Naive thymus-derived CD8-positive, alpha-beta T cell (primary cell): ENCODE data around the gene ZDHHC19. TPM values are rescaled to one million over a fixed set of nuclear protein-coding genes. Genes with fewer than 3 reads are reported as not detected.
"Not testable (repeated sequence)": the region's sequence is repeated elsewhere in the genome, so short reads cannot be mapped to it uniquely, and the experiment has no call there.

ENCODE experiments used
- ATAC-seq, 2 donors: fragments of 150-1000 bp; cut with Tn5 transposase in 1 of 2; sonication (Bioruptor Pico), chemical (Tn5 transposase) in 1 of 2; 1 replicate in 1 of 2; 2 replicates in 1 of 2; pipeline ENCODE4 v1.10.0; 2021; ENCODE audit warnings: mild to moderate bottlenecking in 2 of 2, moderate library complexity in 2 of 2
- POLR2A ChIA-PET: fragments of 350-600 bp; sonication (Branson Sonifier 250); formaldehyde crosslinking; loops from one replicate; lab custom pipeline; 2021; ENCODE audit warnings: antibody characterized with exemption; lab: Charles Lee
- DNase-seq, 10 donors: peaks; one replicate each; pipeline versions ENCODE4 v3.0.0 to v3.0.0-alpha.2; 2020 to 2022
- H3K27ac Mint-ChIP-seq, 10 donors: one replicate each; pipeline ENCODE4 v1.8.0; 2020 to 2022; ENCODE audit warnings: mild to moderate bottlenecking in 10 of 10, mixed read lengths in 10 of 10, moderate library complexity in 4 of 10, inconsistent platforms in 1 of 10
- H3K27me3 Mint-ChIP-seq, 5 donors: one replicate each; pipeline ENCODE4 v1.8.0; 2021 to 2022; ENCODE audit warnings: mixed read lengths in 5 of 5
- H3K36me3 Mint-ChIP-seq, 3 donors: one replicate each; pipeline ENCODE4 v1.8.0; 2020 to 2022; ENCODE audit warnings: mixed read lengths in 3 of 3, mild to moderate bottlenecking in 2 of 3, inconsistent platforms in 1 of 3
- H3K4me1 Mint-ChIP-seq, 4 donors: one replicate each; pipeline ENCODE4 v1.8.0; 2021 to 2022; ENCODE audit warnings: mixed read lengths in 4 of 4
- H3K4me3 Mint-ChIP-seq, 10 donors: one replicate each; pipeline ENCODE4 v1.8.0; 2020 to 2022; ENCODE audit warnings: mild to moderate bottlenecking in 10 of 10, mixed read lengths in 10 of 10, moderate library complexity in 6 of 10, inconsistent platforms in 1 of 10
- H3K9me3 Mint-ChIP-seq, 9 donors: one replicate each; pipeline ENCODE4 v1.8.0; 2020 to 2022; ENCODE audit warnings: mixed read lengths in 9 of 9, mild to moderate bottlenecking in 3 of 9, inconsistent platforms in 1 of 9, moderate library complexity in 1 of 9
- polyA plus RNA-seq, 3 donors: library from polyadenylated mRNA; unstranded; fragments of 300-500 nt; fragmentation: Illumina TruSeq; gene quantifications; one replicate each; pipeline ENCODE4 v1.2.3, GENCODE V29; 2021
- total RNA-seq, 8 experiments: library from RNA in 2 of 8; stranded (reverse) in 2 of 8; gene quantifications; one replicate each; pipeline ENCODE4 v1.2.3 and lab custom pipeline; 2021 to 2026

ZDHHC19 gene
- total and polyA plus RNA-seq, 5 experiments from 2014 or later = 0.51 TPM; not detected in 4

- H3K27me3 Mint-ChIP-seq = no peaks in the 10 kb centered on the region
- POLR2A ChIA-PET = interaction anchor here (2.0 kb wide), 1 partner anchor 28 kb away, joined by 9 read pairs; no protein-coding TSS in a partner anchor
- peak overlapping the region in 7 of 10 donors; percentile 37 to 91 (median 76) for H3K27ac Mint-ChIP-seq
- peak overlapping the region; percentile 81 to 92 (median 84) for H3K4me3 Mint-ChIP-seq
- no peaks in the 10 kb centered on the region for H3K36me3 Mint-ChIP-seq
- H3K9me3 Mint-ChIP-seq = no peaks in the 10 kb centered on the region
- peak; percentile 70 to 81 for ATAC-seq
- H3K4me1 Mint-ChIP-seq = peaks cover 6 to 33% (median 10%) of the 10 kb centered on the region in 4 donors
- DNase-seq = peak; percentile 44 to 84 (median 56)
These were observed 3.2 kb downstream of the ZDHHC19 start for GRCh38 chr3:196207833-196208607.

- Mint-ChIP-seq H3K9me3 (no peaks in the 10 kb centered on the region), H3K36me3 (no peaks in the 10 kb centered on the region), H3K27ac (peak overlapping the region in 5 of 10 donors; percentile 62 to 85 (median 79)), H3K4me1 (peaks cover 6 to 39% (median 11%) of the 10 kb centered on the region in 4 donors), H3K27me3 (no peaks in the 10 kb centered on the region), H3K4me3 (peak overlapping the region; percentile 81 to 92 (median 84))
- POLR2A ChIA-PET = interaction anchor here (1.1 to 2.0 kb wide), 2 partner anchors 13 to 28 kb away, joined by 3 to 9 read pairs; no protein-coding TSS in a partner anchor
- ATAC-seq (peak; percentile 45 to 59), DNase-seq (peak in 6 of 10 donors; percentile 12 to 41 (median 26))
These were observed 3.9 kb downstream of the ZDHHC19 start for GRCh38 chr3:196207159-196207832.

- peak overlapping the region in 1 of 10 donors; percentile 60 for H3K4me3 Mint-ChIP-seq
- ATAC-seq, H3K9me3 Mint-ChIP-seq, H3K36me3 Mint-ChIP-seq, H3K27me3 Mint-ChIP-seq, DNase-seq: not testable (repeated sequence)
- peak overlapping the region in 2 of 10 donors; percentile 1 to 38 for H3K27ac Mint-ChIP-seq
- peaks cover 6 to 41% (median 11%) of the 10 kb centered on the region in 4 donors for H3K4me1 Mint-ChIP-seq
- POLR2A ChIA-PET = interaction anchor here (2.0 kb wide), 1 partner anchor 26 kb away, joined by 9 read pairs; no protein-coding TSS in a partner anchor
These were observed 5.6 kb downstream of the ZDHHC19 start for GRCh38 chr3:196205442-196206205.

DNA sequence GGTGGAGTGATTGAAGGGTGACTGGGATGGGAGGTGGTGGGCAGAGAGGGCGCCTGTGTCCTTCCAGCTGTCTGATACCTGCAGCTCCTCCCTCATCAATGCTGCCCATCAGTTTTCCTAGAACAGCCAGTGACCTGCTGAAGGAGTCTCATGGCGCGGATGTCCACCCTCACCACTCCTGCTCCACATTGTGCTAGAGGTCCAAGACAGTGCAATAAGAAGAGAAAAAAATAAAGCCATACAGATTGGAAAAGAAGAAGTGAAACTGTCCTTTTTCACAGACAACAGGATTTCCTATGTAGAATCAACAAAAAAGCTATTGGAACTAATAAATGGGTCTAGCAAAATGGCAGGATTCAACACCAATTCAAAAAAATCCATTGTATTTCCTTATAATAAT, 7.4 kb downstream of the ZDHHC19 start:
- Mint-ChIP-seq H3K9me3 (no peaks in the 10 kb centered on the region), H3K36me3 (no peaks in the 10 kb centered on the region), H3K4me1 (peaks cover 6 to 41% (median 11%) of the 10 kb centered on the region in 4 donors), H3K27me3 (no peaks in the 10 kb centered on the region), H3K4me3 (peak overlapping the region in 1 of 10 donors; percentile 30), H3K27ac (peak overlapping the region in 3 of 10 donors; percentile 3 to 71 (median 40))
- DNase-seq (no peak), ATAC-seq (no peak)
- POLR2A ChIA-PET = no interaction called here

GRCh38 chr3:196202516-196202970, 8.7 kb downstream of the ZDHHC19 start:
- no peaks in the 10 kb centered on the region for H3K9me3 Mint-ChIP-seq
- POLR2A ChIA-PET = no interaction called here
- no peaks in the 10 kb centered on the region for H3K36me3 Mint-ChIP-seq
- H3K4me3 Mint-ChIP-seq = peak overlapping the region in 1 of 10 donors; percentile 52
- peak overlapping the region in 1 of 10 donors; percentile 39 for H3K27ac Mint-ChIP-seq
- peaks cover 6 to 35% (median 7%) of the 10 kb centered on the region in 4 donors for H3K4me1 Mint-ChIP-seq
- H3K27me3 Mint-ChIP-seq = no peaks in the 10 kb centered on the region
- no peak for ATAC-seq
- no peak for DNase-seq

DNA sequence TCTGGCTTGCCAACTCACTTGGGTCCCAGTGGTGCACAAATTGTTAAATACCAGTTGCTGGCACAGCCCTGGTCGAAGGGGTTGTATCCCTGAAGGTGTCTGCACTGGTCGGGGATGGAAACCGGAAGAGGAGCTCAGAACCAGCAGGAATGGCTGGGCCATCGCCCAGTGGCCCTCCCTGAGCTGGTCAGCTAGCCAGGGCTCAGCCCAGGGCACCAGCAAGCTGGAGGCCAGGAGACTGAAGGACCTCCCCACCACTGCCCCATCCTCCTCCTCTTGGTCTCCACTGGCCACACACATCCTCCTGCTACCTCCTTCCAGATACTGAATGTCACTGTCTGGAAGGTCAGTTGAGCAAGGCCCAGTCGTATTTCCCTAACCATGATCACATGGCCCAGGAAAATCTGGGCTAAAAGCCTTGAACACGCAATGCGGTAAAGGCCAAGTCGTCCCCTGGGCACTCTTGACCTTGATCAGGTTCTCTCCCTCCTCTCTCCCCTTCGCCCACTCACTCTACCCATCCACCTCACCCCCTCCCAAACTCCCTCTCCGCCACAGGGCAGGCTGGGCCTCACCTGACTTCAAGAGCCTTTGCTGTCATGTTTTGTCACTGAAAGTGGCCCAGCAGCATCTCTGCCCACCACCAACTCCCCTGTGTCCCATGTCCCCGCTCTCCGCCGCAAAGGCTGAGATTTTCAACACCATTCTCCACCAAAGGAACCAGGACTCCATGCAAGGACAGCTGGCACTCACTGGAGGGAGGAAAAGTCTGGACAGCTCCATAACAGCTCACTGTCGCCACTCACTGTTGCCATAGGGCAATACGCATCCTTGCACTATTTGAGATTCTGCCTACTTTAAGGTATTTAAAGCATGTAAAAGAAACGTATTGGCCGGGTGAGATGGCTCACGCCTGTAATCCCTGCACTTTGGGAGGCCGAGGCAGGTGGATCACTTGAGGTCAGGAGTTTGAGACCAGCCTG, 12.1 kb downstream of the ZDHHC19 start:
- POLR2A ChIA-PET = no interaction called here
- no peaks in the 10 kb centered on the region for H3K27me3 Mint-ChIP-seq
- H3K36me3 Mint-ChIP-seq = no peaks in the 10 kb centered on the region
- no peak for DNase-seq
- peak overlapping the region in 1 of 10 donors; percentile 29 for H3K27ac Mint-ChIP-seq
- ATAC-seq = no peak
- no peak overlapping the region for H3K4me3 Mint-ChIP-seq
- peaks cover 0 to 18% (median 2%) of the 10 kb centered on the region in 4 donors for H3K4me1 Mint-ChIP-seq
- H3K9me3 Mint-ChIP-seq = no peaks in the 10 kb centered on the region

DNA sequence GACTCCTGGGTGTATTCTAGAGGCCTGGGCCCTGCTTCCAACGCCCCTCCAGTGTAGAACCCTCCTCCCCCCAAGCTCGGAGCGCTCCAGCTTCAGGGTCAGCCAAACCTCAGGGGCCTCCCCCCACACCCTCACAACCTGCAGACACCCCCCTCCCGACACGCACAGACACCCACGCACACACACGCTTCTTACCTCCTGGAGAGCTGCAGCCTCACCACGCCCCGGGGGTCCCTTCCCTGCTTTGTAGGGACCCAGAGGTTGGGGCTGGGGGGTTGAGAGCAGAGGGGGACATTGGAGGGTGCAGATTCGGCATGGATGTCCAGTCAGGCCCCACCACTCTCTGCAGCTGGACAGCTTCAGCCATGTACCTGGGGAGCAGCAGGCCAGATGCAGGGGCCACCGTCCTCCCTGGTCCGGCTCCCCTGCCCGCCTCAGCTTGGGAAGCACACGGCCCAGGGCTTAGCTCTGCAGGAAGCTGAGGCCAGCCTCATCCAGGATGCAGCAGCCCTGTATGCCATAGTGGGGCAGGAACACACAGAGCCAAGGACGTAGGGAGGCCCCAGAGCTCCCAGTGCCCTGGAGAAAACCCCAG, 13.0 kb downstream of the ZDHHC19 start:
- H3K4me3 Mint-ChIP-seq = no peak overlapping the region
- no peaks in the 10 kb centered on the region for H3K27me3 Mint-ChIP-seq
- H3K27ac Mint-ChIP-seq = no peak overlapping the region
- no peaks in the 10 kb centered on the region for H3K36me3 Mint-ChIP-seq
- H3K9me3 Mint-ChIP-seq = no peaks in the 10 kb centered on the region
- ATAC-seq (no peak), DNase-seq (no peak)
- POLR2A ChIA-PET = no interaction called here
- H3K4me1 Mint-ChIP-seq = peaks cover under 1 to 14% (median 1%) of the 10 kb centered on the region in 4 donors

GRCh38 chr3:196197524-196197923, 13.7 kb downstream of the ZDHHC19 start:
- POLR2A ChIA-PET = interaction anchor here (1.6 kb wide), 1 partner anchor 18 kb away, joined by 7 read pairs; no protein-coding TSS in a partner anchor
- H3K27ac Mint-ChIP-seq = peak overlapping the region in 2 of 10 donors; percentile 50 to 82
- H3K4me1 Mint-ChIP-seq = peaks cover 2 to 15% (median 7%) of the 10 kb centered on the region in 4 donors
- ATAC-seq (no peak), DNase-seq (no peak)
- H3K36me3 Mint-ChIP-seq = no peaks in the 10 kb centered on the region
- no peaks in the 10 kb centered on the region for H3K27me3 Mint-ChIP-seq
- H3K4me3 Mint-ChIP-seq = no peak overlapping the region
- H3K9me3 Mint-ChIP-seq = no peaks in the 10 kb centered on the region

DNA sequence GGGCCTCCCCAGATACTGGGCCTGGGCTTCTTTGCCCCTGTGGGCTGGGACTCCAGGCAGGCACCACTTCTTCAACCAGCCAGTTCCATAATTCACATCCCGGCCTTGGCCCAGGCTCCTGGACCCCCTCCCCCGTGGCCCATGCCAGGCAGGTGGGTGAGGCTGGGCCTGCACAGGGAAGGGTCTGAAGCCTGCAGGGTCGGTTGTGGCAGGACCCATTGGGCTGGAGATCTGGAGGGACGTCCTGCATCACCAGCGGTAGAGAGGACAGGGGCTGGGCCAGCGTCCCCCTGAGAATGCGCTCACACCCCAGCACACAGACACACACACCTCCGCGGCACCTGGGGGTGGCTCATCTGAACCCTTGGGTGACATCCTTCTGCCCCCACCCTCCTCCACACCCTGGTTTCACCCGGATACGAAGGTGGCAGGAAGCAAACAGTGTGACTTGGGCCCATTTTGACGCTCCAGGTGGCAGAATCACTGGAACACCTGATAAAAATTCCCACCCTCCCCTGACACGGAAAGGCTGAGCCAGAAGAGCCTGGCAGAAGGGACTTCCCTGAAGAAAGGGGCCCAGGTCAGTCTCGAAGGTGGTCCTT, 15.4 kb downstream of the ZDHHC19 start:
- POLR2A ChIA-PET = interaction anchor here (0.7 to 1.6 kb wide), 3 partner anchors 11 to 122 kb away, joined by 3 to 7 read pairs (median 7); no protein-coding TSS in a partner anchor
- DNase-seq (no peak), ATAC-seq (no peak)
- no peaks in the 10 kb centered on the region for H3K36me3 Mint-ChIP-seq
- H3K27me3 Mint-ChIP-seq = no peaks in the 10 kb centered on the region
- peak overlapping the region in 1 of 10 donors; percentile 20 for H3K4me3 Mint-ChIP-seq
- no peaks in the 10 kb centered on the region for H3K9me3 Mint-ChIP-seq
- no peak overlapping the region for H3K27ac Mint-ChIP-seq
- H3K4me1 Mint-ChIP-seq = peaks cover 7 to 18% (median 13%) of the 10 kb centered on the region in 4 donors

GRCh38 chr3:196194542-196194915, 16.7 kb downstream of the ZDHHC19 start:
- H3K9me3 Mint-ChIP-seq = no peaks in the 10 kb centered on the region
- H3K27me3 Mint-ChIP-seq = no peaks in the 10 kb centered on the region
- H3K4me3 Mint-ChIP-seq = no peak overlapping the region
- DNase-seq (no peak), ATAC-seq (no peak)
- H3K36me3 Mint-ChIP-seq = no peaks in the 10 kb centered on the region
- peak overlapping the region in 1 of 10 donors; percentile 11 for H3K27ac Mint-ChIP-seq
- H3K4me1 Mint-ChIP-seq = peaks cover 7 to 20% (median 13%) of the 10 kb centered on the region in 4 donors
- POLR2A ChIA-PET = interaction anchor here (1.0 kb wide), 1 partner anchor 12 kb away, joined by 3 read pairs; no protein-coding TSS in a partner anchor
